ENCODE results near the gene FHL5.

DNA sequence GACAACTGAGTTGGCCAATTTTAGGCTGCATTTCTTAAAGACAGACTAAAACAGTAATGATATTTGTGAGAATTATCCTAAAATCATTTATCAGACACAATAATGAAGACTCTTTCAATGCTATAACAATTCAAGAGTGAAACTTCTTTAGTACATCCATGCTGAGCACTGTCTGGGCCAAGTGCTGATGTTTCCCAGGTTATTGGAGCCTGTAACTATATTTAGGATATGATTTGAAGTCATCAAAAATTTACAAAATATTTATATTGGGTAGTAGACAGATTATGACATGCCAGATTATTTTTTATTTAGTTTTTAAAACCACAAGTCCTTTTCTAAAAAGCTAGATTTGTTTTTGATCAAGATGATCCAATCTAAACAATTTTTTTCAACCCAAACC is 45.1 kb downstream of the FHL5 start:
- TF ChIP-seq, protein P1, sequence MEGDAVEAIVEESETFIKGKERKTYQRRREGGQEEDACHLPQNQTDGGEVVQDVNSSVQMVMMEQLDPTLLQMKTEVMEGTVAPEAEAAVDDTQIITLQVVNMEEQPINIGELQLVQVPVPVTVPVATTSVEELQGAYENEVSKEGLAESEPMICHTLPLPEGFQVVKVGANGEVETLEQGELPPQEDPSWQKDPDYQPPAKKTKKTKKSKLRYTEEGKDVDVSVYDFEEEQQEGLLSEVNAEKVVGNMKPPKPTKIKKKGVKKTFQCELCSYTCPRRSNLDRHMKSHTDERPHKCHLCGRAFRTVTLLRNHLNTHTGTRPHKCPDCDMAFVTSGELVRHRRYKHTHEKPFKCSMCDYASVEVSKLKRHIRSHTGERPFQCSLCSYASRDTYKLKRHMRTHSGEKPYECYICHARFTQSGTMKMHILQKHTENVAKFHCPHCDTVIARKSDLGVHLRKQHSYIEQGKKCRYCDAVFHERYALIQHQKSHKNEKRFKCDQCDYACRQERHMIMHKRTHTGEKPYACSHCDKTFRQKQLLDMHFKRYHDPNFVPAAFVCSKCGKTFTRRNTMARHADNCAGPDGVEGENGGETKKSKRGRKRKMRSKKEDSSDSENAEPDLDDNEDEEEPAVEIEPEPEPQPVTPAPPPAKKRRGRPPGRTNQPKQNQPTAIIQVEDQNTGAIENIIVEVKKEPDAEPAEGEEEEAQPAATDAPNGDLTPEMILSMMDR (IDR thresholded peaks at IDR 0.05): no peak
- TF ChIP-seq POLR2A (IDR thresholded peaks at IDR 0.05): no peak

All from vagina (tissue), 2 donors.